Testis (tissue), 3 donors: ENCODE data around the gene GPATCH2. TPM values are rescaled to one million over a fixed set of nuclear protein-coding genes. Genes with fewer than 3 reads are reported as not detected.

Source experiments
- DNase-seq: peaks from one replicate; pipeline ENCODE4 v3.0.0-alpha.2; 2019
- H3K27ac ChIP-seq, 2 donors: fragments of 200-600 bp; sonication (generic); one replicate each; pipeline ENCODE4 v1.5.1; 2019
- H3K27me3 ChIP-seq: fragments of 200-600 bp; sonication (generic); one replicate; pipeline ENCODE4 v1.5.1; 2019
- H3K36me3 ChIP-seq: fragments of 200-600 bp; sonication (generic); one replicate; pipeline ENCODE4 v1.5.1; 2017; ENCODE audit warnings: low read depth; ENCODE audit errors: missing control alignments
- H3K4me1 ChIP-seq: fragments of 200-600 bp; sonication (generic); one replicate; pipeline ENCODE4 v1.5.1; 2019
- H3K4me3 ChIP-seq, 2 donors: fragments of 200-600 bp; sonication (generic); one replicate each; pipeline ENCODE4 v1.5.1; 2017 to 2019
- H3K9me3 ChIP-seq: fragments of 200-600 bp; sonication (generic); one replicate; pipeline ENCODE4 v1.5.1; 2017
- CTCF ChIP-seq, 3 experiments: fragments of 450-650 bp in 2 of 3; fragments of 200-600 bp in 1 of 3; sonication (generic) in 1 of 3; IDR thresholded peaks; one replicate each; pipeline ENCODE4 v1.5.1; 2016 to 2019; ENCODE audit warnings: antibody characterized with exemption in 3 of 3, mild to moderate bottlenecking in 2 of 3, moderate library complexity in 1 of 3
- POLR2A ChIP-seq: fragments of 450-650 bp; IDR thresholded peaks from one replicate; pipeline ENCODE4 v1.6.1; 2017; ENCODE audit warnings: antibody characterized with exemption, mild to moderate bottlenecking, moderate library complexity
- WGBS, 2 donors: methylation state at CpG; one replicate each; pipeline ENCODE4 v1.1.5; 2018; 5-methylcytosine and 5-hydroxymethylcytosine counted together
- intact Hi-C: fragments of 100-400 bp; cut with DNase I; formaldehyde crosslinking; loops from one replicate; pipeline ENCODE4 v1.15.1; 2023; ENCODE audit warnings: low total_unique reads
- polyA plus RNA-seq: library from polyadenylated mRNA; stranded (reverse); fragments of 350-450 nt; fragmentation: Illumina TruSeq; extraction: RNeasy Lipid Tissue Mini Kit (QIAGEN cat#74804); gene quantifications from one replicate; pipeline ENCODE4 v1.2.3, GENCODE V29; 2014; ENCODE audit warnings: low read depth, low replicate concordance; ENCODE audit not compliant: insufficient read depth
- total RNA-seq, 2 donors: library from RNA; depleted of rRNA; stranded (reverse); fragments of >200 nt; gene quantifications; one replicate each; pipeline ENCODE4 v1.2.3, GENCODE V29; 2016

The GPATCH2 gene
- total and polyA plus RNA-seq, 3 donors from 2014 or later: 14.1 to 31.0 (median 20.6) TPM

GRCh38 chr1:217484871-217485270, 146.0 kb downstream of the GPATCH2 start:
- intact Hi-C loops: no loop called here
- TF ChIP-seq POLR2A (no peak), CTCF (IDR thresholded peaks at IDR 0.05) (no peak)
- Histone ChIP-seq H3K9me3 (no peaks in the 10 kb centered on the region), H3K4me3 (no peak overlapping the region), H3K4me1 (no peaks in the 10 kb centered on the region), H3K27me3 (no peaks in the 10 kb centered on the region), H3K27ac (no peak overlapping the region), H3K36me3 (no peaks in the 10 kb centered on the region)
- DNase-seq: no peak

- no peak overlapping the region for H3K27ac ChIP-seq
- no peaks in the 10 kb centered on the region for H3K36me3 ChIP-seq
- no peak for TF ChIP-seq CTCF (IDR thresholded peaks at IDR 0.05)
- no peak for TF ChIP-seq POLR2A
- intact Hi-C loops: no loop called here
- 80 to 82% methylated on average over 3 of the region's 3 CpGs for WGBS, 2 donors
- DNase-seq: no peak
- H3K27me3 ChIP-seq: no peaks in the 10 kb centered on the region
- H3K4me1 ChIP-seq: no peaks in the 10 kb centered on the region
- no peaks in the 10 kb centered on the region for H3K9me3 ChIP-seq
- no peak overlapping the region for H3K4me3 ChIP-seq
These were observed 148.4 kb downstream of the GPATCH2 start for GRCh38 chr1:217482356-217483102.

- Histone ChIP-seq H3K36me3 (no peaks in the 10 kb centered on the region), H3K4me1 (no peaks in the 10 kb centered on the region)
These were observed 152.4 kb downstream of the GPATCH2 start for GRCh38 chr1:217478450-217478849.

GRCh38 chr1:217472915-217473314, 158.0 kb downstream of the GPATCH2 start:
- DNase-seq: no peak
- no peaks in the 10 kb centered on the region for H3K27me3 ChIP-seq
- no peaks in the 10 kb centered on the region for H3K36me3 ChIP-seq
- H3K4me1 ChIP-seq: no peaks in the 10 kb centered on the region
- H3K9me3 ChIP-seq: no peaks in the 10 kb centered on the region
- TF ChIP-seq POLR2A: no peak
- intact Hi-C loops: no loop called here
- WGBS, 2 donors: 83 to 93% methylated on average over 1 of the region's 1 CpG
- H3K27ac ChIP-seq: no peak overlapping the region
- no peak overlapping the region for H3K4me3 ChIP-seq

More at GRCh38 chr1:217478450-217478849, 152.4 kb downstream of the GPATCH2 start:
- DNase-seq: no peak
- Histone ChIP-seq H3K4me3 (no peak overlapping the region), H3K27me3 (no peaks in the 10 kb centered on the region), H3K9me3 (no peaks in the 10 kb centered on the region), H3K27ac (no peak overlapping the region)
- intact Hi-C loops: no loop called here
- TF ChIP-seq POLR2A: no peak
- TF ChIP-seq CTCF (IDR thresholded peaks at IDR 0.05): no peak

- no peaks in the 10 kb centered on the region for H3K27me3 ChIP-seq
- 44 to 70% methylated on average over 1 of the region's 1 CpG for WGBS, 2 donors
- H3K36me3 ChIP-seq: no peaks in the 10 kb centered on the region
- H3K4me1 ChIP-seq: no peaks in the 10 kb centered on the region
- no peak for DNase-seq
- H3K4me3 ChIP-seq: no peak overlapping the region
- intact Hi-C loops: no loop called here
- H3K27ac ChIP-seq: no peak overlapping the region
- no peaks in the 10 kb centered on the region for H3K9me3 ChIP-seq
- TF ChIP-seq POLR2A (no peak), CTCF (IDR thresholded peaks at IDR 0.05) (no peak)
These were observed 159.5 kb downstream of the GPATCH2 start for GRCh38 chr1:217471403-217471802.
